Measurements from ENCODE around the gene H6PD.

DNA sequence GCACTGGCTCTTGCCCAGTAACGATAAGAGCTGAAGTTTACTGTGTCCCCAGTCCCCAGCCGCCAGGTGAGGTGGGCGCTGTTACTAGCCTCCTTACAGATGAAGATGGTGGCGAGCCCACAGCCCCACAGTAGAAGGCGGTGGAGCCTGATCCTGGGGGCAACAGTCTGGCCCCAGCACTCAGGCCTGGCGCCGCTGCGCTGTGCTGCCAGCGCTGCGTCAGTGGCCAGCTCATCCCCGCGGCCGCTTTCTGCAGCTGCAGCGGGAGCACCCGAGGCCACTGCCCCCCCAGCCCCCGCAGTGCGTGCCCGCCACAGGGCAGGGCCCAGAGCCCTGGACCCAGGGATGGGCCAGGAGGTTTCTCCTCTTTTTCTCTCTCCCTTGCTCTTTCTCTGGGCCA is 13.3 kb downstream of the H6PD start:
- TF ChIP-seq, protein P1, sequence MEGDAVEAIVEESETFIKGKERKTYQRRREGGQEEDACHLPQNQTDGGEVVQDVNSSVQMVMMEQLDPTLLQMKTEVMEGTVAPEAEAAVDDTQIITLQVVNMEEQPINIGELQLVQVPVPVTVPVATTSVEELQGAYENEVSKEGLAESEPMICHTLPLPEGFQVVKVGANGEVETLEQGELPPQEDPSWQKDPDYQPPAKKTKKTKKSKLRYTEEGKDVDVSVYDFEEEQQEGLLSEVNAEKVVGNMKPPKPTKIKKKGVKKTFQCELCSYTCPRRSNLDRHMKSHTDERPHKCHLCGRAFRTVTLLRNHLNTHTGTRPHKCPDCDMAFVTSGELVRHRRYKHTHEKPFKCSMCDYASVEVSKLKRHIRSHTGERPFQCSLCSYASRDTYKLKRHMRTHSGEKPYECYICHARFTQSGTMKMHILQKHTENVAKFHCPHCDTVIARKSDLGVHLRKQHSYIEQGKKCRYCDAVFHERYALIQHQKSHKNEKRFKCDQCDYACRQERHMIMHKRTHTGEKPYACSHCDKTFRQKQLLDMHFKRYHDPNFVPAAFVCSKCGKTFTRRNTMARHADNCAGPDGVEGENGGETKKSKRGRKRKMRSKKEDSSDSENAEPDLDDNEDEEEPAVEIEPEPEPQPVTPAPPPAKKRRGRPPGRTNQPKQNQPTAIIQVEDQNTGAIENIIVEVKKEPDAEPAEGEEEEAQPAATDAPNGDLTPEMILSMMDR (IDR thresholded peaks at IDR 0.05) = no peak
- TF ChIP-seq POLR2AphosphoS5 (IDR thresholded peaks at IDR 0.05) = no peak

All from gastroesophageal sphincter (tissue), 3 donors.